T-helper 1 cell (primary cell): ENCODE measurements around the gene AMN.

Experiments
- DNase-seq, 5 donors: peaks; one replicate each; pipeline ENCODE4 v3.0.0-alpha.2; 2012 to 2020

Gene AMN

GRCh38 chr14:102929241-102930137 is 7.0 kb downstream of the AMN start:
- no peak for DNase-seq

- DNase-seq, result no peak
These were observed 7.8 kb downstream of the AMN start for GRCh38 chr14:102930138-102930752.

- DNase-seq, result no peak
These were observed 8.5 kb downstream of the AMN start for GRCh38 chr14:102930753-102931579.

DNA sequence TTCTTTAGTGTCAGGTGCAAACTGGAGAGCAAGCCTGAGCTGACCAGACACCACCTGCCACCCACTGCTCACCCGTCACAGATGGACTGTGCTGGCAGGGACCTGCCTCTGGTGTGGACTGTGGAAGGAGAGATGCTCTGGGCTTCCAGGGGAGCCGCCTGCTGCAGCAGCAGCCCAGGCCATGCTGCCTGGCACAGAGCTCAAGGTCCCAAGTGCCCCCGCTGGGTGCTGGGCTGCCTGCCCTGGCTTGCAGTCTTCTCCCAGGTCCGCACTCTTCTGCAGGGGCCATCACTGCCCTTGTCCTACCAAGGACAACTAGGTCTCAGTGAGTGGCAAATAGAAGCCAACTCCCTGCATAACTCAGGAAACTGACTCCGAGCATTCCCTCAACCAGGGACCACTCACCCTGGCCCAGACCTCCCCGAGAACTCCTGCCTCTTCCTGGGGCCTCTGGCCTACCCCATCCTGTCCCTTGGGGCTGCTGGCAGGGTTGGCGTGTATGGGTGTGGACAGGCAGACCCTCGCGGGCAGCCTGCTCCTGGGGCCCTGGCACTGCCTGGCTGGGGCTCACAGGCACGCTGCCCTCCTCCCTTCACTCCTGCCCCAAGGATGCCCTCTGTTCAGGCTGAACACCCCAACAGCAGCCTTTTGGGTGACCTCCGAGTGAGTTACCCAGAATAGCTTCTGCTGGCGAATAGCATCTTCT is 9.3 kb downstream of the AMN start:
- DNase-seq, result no peak

DNA sequence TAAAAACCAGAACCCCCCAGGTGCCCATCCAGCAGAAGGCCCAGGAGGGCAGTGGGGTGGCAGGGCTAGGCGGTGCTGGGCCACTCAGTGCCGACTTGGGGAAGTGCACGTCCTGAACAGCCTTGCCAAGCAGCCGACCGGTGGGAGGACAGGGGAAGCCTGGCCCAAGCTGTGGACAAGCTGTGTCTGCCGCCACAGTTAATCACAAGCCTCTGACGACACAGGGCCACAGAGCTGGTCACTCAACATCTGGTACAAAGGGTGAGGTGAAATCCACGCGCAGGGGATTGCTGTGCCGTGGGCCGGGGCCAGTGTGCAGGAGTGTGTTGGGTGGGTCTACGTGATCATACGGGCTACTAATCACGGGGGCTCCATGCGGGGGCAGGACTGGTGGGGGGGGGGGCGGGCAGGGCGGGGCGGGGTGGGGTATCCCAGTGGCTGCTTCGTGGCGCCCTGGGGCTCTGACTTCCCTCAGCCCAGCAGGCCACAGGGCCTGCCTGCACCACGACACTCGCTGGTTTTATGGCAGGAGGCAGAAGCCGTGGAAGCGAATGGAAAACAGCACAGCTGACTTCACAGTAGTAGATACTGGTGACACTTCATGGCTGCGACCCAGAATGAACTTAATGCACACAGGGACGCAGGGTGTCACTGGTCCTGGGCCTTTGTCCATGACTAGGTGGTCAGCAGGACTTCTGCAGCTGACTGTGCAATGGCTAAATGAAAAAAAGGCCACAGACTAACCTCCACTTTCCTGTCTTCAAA is 10.2 kb downstream of the AMN start:
- no peak for DNase-seq

GRCh38 chr14:102933618-102934231 is 11.3 kb downstream of the AMN start:
- DNase-seq, result no peak

GRCh38 chr14:102935756-102936155 is 13.3 kb downstream of the AMN start:
- DNase-seq, result no peak

DNA sequence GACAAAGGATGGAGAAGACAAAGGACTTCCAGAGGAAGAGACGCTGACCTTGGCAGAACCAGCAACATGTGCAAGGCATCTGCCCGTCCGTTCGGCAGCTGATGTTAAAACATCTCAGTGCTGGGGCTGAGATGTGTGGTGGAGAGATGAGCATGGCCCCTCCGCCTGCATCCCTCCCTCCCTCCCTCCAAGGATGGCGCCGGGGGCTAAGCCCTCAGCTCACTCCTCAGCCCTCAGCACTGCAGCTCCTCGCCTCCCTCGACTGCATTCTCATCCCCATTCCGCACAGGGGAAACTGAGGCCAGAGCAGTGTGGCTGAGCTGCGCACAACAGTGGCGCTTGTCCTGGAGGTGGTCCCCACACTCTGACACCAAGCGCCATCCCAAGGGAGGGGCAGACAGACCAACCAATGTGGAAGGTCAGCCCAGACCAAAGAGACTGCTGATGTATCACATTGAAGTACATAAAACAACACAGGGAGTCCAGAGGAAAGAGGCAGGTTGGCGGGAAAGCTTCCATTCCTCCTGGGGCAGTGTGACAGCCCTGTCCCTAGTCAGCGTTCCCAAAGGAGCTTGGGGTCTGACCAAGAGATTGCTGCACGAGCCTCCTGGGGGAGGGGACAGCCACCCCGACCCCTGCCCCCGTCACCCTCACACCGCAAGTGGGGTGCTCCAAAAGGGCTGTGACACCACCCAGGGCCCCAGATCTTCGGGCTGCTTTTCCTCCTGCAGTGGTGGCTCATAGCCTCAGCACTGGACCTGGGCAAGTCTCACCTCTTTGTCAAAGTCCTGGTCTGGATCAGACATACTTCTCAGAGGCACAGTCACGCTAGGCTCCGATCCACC is 15.1 kb downstream of the AMN start:
- no peak for DNase-seq

- no peak for DNase-seq
These were observed 15.7 kb downstream of the AMN start for GRCh38 chr14:102938191-102938590.

- no peak for DNase-seq
These were observed 16.9 kb downstream of the AMN start for GRCh38 chr14:102939329-102939728.

DNA sequence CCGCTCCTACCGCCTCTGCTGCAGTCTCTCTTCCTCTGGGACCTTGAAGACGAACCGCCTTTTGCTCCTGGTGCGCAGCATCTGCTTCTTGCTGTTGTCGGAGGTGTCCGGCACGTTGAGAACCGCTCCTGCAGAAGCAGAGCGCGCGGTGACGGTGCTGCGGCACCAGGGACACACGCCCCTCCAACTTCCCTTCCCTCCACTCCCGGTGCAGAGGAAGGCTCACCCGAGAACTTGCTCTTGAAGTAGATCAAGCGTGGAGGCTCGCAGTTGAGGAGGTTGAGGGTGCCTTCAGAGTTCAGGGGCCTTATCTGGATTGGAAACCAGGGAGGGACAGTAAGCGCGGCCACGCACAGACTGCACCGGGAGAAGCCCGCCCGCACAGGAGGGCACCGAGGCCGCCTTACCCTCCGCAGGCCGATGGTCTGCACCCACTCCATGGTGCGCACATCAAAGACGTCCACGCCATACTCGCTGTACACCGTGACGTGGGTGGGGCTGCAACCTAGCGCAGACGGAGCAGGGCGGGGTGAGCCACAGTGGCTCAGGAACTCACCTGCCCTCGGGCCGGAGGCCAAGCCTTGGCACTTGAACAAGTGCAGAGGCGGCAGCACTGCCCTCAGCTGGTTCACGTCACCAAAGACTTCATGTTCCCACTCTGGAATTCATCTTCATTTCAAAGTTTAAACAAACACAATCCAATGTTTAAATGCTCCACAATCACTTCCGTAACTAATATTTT is 17.5 kb downstream of the AMN start:
- DNase-seq, result no peak

DNA sequence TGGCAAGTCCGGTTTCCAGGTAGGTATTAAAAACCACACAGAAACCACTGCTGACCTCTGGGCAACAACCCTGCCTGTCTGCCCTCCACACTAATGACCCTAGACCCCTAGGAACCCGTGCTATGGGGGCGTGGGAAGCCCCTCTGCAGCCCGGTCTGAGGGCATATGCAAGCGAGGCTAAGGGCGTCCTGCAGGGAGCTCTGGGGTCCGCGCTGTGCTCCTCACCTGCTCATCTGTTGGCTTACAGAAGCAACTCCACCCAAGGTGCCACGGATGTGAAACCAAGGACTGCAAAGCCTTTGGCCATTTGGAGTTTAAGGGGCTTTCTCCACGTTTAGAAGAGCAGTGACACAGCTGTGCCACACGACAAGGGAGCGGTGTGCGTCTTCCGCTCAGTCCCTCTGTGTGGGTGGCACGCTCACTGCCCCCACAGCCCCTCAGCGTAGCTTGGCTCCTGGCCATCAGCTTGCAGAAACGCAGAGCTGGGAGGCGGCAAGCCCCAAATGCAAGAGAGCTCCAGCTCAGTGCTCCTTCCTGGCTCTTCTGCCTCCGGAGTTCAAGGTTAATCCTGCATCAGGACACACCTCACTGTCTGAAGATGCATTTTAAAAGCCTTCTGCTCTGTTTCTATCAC is 18.4 kb downstream of the AMN start:
- no peak for DNase-seq

GRCh38 chr14:102941419-102942011 is 19.1 kb downstream of the AMN start:
- DNase-seq, result no peak

- no peak for DNase-seq
These were observed 19.6 kb downstream of the AMN start for GRCh38 chr14:102942069-102942468.

GRCh38 chr14:102943454-102943853 is 21.0 kb downstream of the AMN start:
- DNase-seq, result no peak

DNA sequence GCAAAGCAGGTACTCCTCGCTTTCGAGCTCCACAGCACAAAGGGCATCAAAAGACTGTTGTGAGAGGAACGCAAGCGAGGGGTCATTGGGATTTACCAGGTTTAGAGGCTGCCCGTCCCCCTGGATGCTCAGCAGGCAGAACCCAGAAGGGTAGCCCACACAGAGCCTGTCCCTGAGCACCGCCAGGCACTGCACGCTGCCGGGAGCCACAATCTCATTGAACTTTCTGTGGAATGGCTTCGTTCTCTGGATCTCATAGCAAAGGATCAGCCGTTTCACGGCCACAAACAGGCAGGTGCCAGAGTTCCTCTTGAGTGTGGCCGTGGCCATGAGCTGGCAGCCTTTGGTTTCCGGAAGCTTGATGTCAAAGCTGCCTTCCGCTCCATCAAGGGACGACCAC is 21.5 kb downstream of the AMN start:
- DNase-seq, result no peak

- no peak for DNase-seq
These were observed 22.2 kb downstream of the AMN start for GRCh38 chr14:102944448-102945330.
